ENCODE measurements around the gene S100A10.

Gene S100A10, protein sequence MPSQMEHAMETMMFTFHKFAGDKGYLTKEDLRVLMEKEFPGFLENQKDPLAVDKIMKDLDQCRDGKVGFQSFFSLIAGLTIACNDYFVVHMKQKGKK

GRCh38 chr1:151993734-151994496 lies at the start of gene S100A10:
Gene S100A10 (minus strand): TSS chr1:151993859. CDS start chr1:151986230, 7,629 bp downstream.
- peak within 1 kb of the TSS; percentile 91 for H3K4me2 ChIP-seq
- H4K20me1 ChIP-seq (ENCODE audit: insufficient read depth) = no peaks in the 10 kb centered on the region
- H3K27ac ChIP-seq = peak within 1 kb of the TSS; percentile 17
- peak within 1 kb of the TSS; percentile 95 for H2AFZ ChIP-seq (ENCODE audit: low read depth)
- peak within 1 kb of the TSS; percentile 61 for H3K9ac ChIP-seq
- H3K4me3 ChIP-seq (IDR thresholded peaks at IDR 0.05; ENCODE audit: insufficient read depth, low read depth, low read length) = peak within 1 kb of the TSS; percentile 98
- peaks cover 18% of the 10 kb centered on the region for H3K4me1 ChIP-seq (ENCODE audit: low read depth, poor library complexity, severe bottlenecking)
- H3K27me3 ChIP-seq (ENCODE audit: insufficient read depth, low read depth) = no peaks in the 10 kb centered on the region
- H3K79me2 ChIP-seq (ENCODE audit: insufficient read depth, low read depth) = no peaks in the 10 kb centered on the region
- TF ChIP-seq CTCF (conservative IDR thresholded peaks at IDR 0.05; ENCODE audit: low read depth, low read length) = no peak
- no peaks in the 10 kb centered on the region for H3K36me3 ChIP-seq (ENCODE audit: insufficient read depth)

DNA sequence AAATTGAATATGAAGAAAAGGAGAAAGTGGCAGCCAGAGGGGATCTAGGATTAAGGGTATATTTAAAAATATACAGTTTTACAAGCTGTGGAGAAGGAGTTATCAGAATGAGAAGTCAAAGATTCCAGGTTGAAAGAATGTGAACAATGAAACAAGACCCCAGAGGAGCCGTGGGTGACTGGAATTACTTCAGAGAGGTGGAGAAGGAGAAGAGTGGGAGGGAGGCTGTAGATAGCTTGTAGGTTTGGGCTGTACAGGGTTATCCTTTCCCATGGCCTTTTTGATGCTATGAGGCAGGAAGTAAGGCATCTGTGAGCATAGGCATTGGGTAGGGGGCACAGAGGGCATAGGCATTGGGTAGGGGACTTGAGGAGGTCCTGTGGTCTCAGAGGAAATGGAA lies 48.4 kb upstream of the S100A10 start:
- Histone ChIP-seq H3K4me3 (IDR thresholded peaks at IDR 0.05; ENCODE audit: insufficient read depth, low read depth, low read length) (no peak overlapping the region), H3K27ac (no peak overlapping the region), H3K27me3 (ENCODE audit: insufficient read depth, low read depth) (no peaks in the 10 kb centered on the region), H3K36me3 (ENCODE audit: insufficient read depth) (no peaks in the 10 kb centered on the region), H2AFZ (ENCODE audit: low read depth) (no peak overlapping the region), H3K4me1 (ENCODE audit: low read depth, poor library complexity, severe bottlenecking) (peaks cover 48% of the 10 kb centered on the region), H3K79me2 (ENCODE audit: insufficient read depth, low read depth) (no peaks in the 10 kb centered on the region; the same call in 1 of the 2 replicates), H3K4me2 (no peak overlapping the region), H4K20me1 (ENCODE audit: insufficient read depth) (no peaks in the 10 kb centered on the region), H3K9ac (no peak overlapping the region)
- TF ChIP-seq CTCF (conservative IDR thresholded peaks at IDR 0.05; ENCODE audit: low read depth, low read length) = no peak

- no peak for TF ChIP-seq CTCF (conservative IDR thresholded peaks at IDR 0.05; ENCODE audit: low read depth, low read length)
- Histone ChIP-seq H3K27me3 (ENCODE audit: insufficient read depth, low read depth) (no peaks in the 10 kb centered on the region), H2AFZ (ENCODE audit: low read depth) (no peak overlapping the region), H3K4me1 (ENCODE audit: low read depth, poor library complexity, severe bottlenecking) (peaks cover 43% of the 10 kb centered on the region), H3K79me2 (ENCODE audit: insufficient read depth, low read depth) (peaks cover 20% of the 10 kb centered on the region), H3K27ac (no peak overlapping the region; the same call in 1 of the 2 replicates), H3K4me3 (IDR thresholded peaks at IDR 0.05; ENCODE audit: insufficient read depth, low read depth, low read length) (no peak overlapping the region), H3K9ac (no peak overlapping the region), H4K20me1 (ENCODE audit: insufficient read depth) (no peaks in the 10 kb centered on the region), H3K36me3 (ENCODE audit: insufficient read depth) (no peaks in the 10 kb centered on the region), H3K4me2 (peak overlapping the region; percentile 96; the same call in 1 of the 2 replicates)
These were observed 46.2 kb upstream of the S100A10 start for GRCh38 chr1:152039886-152040285.

DNA sequence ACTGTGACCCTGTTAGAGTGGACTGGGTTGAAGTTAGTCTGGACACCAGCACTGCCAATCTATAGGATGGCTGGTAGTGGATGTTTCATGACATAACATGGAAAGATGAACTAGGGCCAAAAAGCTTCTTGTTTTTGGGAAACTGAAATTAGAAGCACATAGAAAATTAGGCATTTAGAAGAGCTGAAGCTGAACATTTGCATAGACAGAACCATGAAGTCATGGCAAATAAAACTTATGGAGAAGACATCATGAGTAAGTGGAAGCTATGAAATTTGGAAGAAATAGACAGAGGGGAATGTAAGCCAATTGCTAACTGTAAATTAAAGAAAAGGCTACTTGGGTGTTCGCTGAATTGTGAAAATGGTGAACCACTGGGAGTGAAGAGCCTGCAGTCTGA lies 45.8 kb upstream of the S100A10 start:
- Histone ChIP-seq H3K4me2 (peak overlapping the region; percentile 96; the same call in 1 of the 2 replicates), H3K27ac (peak overlapping the region; percentile 71; the same call in 1 of the 2 replicates), H3K9ac (no peak overlapping the region), H3K36me3 (ENCODE audit: insufficient read depth) (no peaks in the 10 kb centered on the region), H3K4me3 (IDR thresholded peaks at IDR 0.05; ENCODE audit: insufficient read depth, low read depth, low read length) (no peak overlapping the region), H3K4me1 (ENCODE audit: low read depth, poor library complexity, severe bottlenecking) (peaks cover 47% of the 10 kb centered on the region), H4K20me1 (ENCODE audit: insufficient read depth) (no peaks in the 10 kb centered on the region), H2AFZ (ENCODE audit: low read depth) (no peak overlapping the region), H3K79me2 (ENCODE audit: insufficient read depth, low read depth) (peaks cover 24% of the 10 kb centered on the region), H3K27me3 (ENCODE audit: insufficient read depth, low read depth) (no peaks in the 10 kb centered on the region)
- no peak for TF ChIP-seq CTCF (conservative IDR thresholded peaks at IDR 0.05; ENCODE audit: low read depth, low read length)

Measured in KMS-11 (cell line).